HG02840 (cell line): ENCODE measurements around the gene KCNQ1.

Experiments
- ATAC-seq: cut with Tn5 transposase; IDR thresholded peaks from one replicate; pipeline ENCODE4 v1.9.1; 2021; ENCODE audit warnings: mild to moderate bottlenecking, moderate library complexity, moderate number of reproducible peaks; ENCODE audit not compliant: unreplicated experiment, low FRiP score

KCNQ1 gene

GRCh38 chr11:2440646-2441045, 4.2 kb upstream of the KCNQ1 start:
- ATAC-seq, result no peak

GRCh38 chr11:2441171-2441570, 3.6 kb upstream of the KCNQ1 start:
- no peak for ATAC-seq

- ATAC-seq, result no peak
Observed at GRCh38 chr11:2442589-2442988, 2.2 kb upstream of the KCNQ1 start.

- no peak for ATAC-seq
Observed at GRCh38 chr11:2443406-2443805, 1.4 kb upstream of the KCNQ1 start.

DNA sequence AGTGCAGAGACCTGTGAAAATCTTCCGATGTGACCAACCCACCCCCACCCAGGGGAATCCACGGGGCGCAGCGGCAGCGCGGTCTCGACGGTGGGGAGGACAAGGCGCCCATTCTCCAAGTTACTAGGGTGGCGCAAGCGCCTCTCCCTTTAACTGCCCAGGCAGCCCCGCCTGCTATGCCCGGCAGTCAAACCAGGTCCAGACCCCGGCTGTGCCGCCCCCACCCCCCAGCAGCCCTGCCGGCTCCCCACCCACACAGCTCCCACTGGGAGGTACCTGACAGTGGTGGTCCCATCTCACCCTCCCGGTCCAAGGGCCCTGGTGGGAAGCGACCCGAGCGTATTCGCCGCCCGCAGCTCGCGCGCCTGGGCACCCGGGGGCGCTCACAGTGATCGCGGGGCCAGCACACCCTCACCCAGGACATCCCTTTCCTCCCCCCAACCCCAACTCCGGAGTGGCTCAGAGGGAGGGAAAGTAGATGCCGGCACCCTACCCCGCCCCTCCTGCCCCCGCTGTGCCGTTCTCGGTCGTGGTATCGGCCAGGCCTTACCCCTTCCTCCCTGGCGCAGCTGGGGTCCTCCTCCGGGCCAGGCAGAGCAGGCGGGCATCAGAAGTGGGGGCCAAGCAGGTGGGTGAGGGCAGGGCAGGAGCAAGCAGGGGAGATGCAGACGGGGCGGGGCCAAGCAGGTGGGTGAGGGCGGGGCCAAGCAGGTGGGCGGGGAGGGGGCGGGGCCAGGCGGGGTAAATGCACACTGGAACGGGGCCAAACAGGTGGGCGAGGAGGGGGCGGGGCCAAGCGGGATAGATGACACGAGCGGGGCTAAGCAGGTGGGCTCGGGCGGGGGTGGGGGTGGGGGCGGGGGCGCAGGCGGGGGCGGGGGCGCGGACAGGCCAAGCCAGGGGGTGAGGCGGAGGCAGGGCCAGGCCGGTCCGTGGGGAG, 657 bp upstream of the KCNQ1 start, which contains the start of gene TRPM5:
Gene TRPM5, minus strand, starts transcription at position 634 of the 940 bp plus-strand sequence. CDS start 21,478 bp downstream, outside the sequence.
- no peak for ATAC-seq

GRCh38 chr11:2445746-2446551, 1.1 kb downstream of the KCNQ1 start:
- no peak for ATAC-seq

DNA sequence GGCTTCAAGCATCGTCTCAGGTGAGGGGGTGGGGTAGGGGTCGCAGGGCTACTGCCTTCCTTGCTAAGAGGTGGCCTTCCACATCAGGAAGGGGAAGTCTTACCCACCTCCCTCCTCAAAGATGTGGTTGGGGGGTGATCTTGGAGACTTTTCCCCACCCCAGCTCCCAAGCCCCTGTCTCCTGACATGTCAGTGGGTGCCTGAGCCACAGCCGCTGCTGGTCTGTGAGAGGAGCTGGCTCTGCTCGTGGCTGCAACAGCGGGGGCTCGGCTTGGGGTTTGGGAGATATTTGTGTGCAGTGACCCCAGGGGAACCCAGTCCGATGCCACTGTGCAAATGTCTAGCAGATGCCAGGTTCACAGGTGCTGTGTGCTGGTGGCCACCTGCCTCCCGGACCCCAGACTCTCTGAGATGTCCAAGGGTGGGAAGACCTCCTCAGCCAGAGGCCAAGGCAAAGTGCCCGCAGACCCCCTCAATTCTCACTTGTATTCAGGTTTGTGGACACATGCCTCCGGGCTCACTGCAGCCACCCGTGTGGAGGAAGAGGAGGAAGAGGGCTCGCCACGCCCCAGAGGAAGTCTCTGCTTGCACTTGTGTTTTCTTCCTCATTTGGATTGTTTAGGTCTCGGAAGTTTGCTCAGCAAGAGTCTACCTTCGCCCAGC, 1.9 kb downstream of the KCNQ1 start:
- no peak for ATAC-seq

DNA sequence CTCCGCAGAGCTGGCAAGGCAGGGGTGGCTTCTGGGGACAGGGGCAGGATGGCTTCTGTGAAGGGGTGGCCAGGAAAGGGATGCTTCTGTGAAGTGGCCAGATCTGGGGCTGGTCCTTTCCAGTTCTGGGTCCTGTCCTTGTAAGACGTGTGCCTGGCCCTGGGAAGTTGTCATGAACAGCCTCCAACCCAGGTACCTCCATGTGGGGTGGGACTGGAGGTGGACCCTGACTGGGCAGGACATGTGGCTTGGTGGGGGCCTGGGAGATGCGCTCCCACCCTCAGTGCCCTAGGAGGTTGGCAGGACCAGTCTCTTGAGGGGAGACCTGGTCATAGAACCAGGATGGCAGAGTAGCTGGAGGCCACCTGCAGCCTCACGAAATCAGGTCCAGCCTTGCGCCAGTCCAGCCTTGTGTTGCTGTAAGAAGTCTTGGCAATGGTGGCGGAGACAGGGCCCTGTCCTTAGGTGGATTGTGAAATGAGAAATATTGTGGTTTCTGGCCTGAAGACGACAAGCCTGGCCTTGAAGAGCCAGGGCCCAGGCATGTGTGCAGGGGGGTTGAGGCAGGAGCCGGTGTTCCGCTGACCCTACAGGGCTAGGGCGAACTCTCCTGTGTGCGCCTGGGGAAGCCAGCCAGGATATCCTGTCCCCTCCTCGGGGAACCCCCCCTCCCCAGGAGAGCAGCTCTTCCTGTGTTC, 2.6 kb downstream of the KCNQ1 start:
- ATAC-seq, result no peak

DNA sequence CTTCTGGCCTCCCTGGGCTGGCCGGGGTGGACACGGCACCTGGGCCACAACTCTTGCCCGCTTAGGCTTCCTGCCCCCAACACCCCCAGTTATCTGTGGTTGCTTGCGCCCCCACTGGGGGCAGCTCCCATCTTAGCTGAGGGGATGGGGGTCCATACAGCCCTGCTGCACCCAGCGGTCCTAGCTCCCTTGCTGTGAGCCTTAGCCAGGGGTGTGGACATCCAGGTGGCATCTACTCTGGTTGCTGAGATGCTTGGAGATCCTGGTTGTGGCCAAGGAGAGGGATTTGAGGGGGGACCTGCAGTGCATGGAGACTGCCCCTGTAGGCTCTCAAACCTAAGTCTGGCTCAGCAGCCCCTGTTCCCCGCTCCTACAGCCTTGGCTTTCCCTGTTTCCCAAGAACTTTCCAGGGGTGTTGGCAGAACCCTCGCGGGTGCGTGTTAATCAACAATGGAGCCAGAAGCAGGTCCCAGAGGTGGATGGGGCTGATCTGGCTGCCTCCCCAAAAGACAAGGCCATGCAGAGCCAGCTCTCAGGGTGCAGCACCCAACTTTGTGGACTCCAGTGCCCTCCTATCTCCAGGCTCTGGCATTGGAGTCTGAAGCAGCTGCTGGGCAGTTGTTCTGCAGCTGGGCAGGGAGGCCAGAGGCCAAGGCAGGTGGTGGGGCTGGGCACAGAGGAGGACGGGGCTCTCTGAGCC, 3.3 kb downstream of the KCNQ1 start:
- ATAC-seq, result no peak

DNA sequence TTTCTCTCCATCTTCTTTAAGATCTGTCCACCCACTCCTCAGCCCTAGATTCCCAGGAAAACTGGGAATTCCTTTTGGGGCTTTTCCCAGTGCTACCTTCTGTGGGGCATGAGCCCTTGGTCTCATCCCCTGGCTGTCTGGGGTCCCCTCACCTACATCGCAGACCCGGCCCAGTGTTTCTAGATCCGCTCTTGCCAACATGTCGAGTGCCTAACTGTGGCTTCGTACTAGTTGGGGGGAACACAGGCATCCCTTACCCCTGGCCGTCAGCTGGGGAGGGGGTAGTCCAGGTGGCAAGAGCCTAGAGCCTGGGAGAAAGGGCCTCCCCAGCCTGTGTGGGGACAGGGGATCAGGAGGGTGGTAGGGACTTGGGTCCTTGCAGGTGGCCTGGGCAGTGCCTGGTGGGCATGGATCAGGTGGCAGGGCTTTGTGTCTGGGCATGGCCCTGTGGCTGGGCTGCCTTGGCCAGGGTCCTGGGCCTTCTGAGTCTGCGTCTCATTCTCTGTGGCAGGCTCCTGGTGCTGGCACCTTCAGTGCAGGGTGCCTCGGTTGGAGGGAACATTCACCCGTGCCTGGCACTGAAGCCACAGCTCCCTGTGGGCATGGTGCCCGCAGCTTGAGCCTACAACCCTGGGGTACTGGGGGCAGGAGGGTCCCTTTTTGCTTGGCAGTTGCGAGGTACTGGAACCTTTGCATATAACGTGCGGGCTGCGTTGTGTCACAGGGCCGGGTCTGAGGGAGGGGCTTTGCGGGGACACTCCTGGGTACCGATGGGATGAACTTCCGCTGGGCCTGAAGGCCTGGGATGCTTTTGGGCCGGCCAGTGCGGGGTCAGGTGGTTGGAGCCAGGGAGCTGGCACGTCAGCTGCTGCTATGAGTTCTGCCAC, 4.1 kb downstream of the KCNQ1 start:
- ATAC-seq, result no peak

- ATAC-seq, result no peak
Observed at GRCh38 chr11:2449548-2450320, 4.9 kb downstream of the KCNQ1 start.

DNA sequence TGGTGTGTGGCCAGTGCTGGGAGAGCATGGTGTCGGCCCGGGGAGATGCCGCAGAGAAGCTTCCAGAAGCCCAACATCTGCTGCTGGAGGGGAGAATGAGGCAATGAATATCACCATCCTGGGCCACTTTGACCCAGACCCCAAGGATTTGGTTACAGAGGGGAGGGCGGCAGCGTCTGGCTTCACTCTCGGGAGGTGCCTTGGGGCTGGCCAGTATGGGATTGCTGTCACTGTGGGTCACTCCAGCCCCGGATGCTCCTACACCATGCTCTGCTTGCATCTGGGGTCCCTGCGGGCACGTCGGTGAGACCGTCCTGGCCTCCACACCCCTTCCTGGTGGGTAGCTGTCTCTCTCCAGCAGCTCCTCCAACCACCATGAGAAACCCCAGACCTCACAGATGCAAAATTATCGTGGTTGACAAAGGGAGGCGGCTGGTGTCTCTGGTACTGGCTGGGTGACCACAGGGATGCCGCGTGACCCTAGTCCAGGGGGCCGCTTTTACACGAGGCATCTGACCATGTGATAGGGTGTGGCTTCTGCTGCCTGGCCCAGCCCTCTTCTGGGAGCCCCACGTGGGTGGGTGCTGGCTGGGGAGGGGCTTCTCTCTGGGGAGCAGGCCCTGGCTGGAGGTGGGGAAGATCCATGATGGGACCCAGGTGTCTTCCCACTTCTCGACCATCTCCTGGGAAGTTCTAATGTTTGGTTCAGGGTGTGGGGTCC, 5.7 kb downstream of the KCNQ1 start:
- ATAC-seq, result no peak

- no peak for ATAC-seq
Observed at GRCh38 chr11:2451336-2451735, 6.5 kb downstream of the KCNQ1 start.

DNA sequence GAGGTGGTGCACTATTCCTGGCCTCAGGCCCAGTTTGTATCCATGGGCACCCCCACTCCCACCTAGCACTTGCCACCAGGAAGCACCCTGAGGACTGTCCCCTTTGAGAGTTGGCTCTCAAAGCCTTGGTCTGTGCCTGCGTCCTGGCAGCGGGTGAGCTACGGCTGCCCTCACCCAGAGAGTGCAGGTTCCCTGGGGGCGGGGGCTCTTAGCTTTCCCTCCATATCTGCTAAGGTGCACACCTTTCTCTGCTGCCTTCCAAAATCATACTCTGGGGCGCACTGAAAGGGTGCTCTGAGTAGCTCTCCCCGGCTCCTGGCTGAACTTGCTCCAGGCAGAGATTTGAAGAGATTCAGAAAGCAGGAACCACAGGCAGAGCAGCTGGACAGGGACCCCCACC, 7.1 kb downstream of the KCNQ1 start:
- no peak for ATAC-seq

- ATAC-seq, result no peak
Observed at GRCh38 chr11:2452321-2453012, 7.7 kb downstream of the KCNQ1 start.

GRCh38 chr11:2453436-2453835, 8.6 kb downstream of the KCNQ1 start:
- ATAC-seq, result no peak

DNA sequence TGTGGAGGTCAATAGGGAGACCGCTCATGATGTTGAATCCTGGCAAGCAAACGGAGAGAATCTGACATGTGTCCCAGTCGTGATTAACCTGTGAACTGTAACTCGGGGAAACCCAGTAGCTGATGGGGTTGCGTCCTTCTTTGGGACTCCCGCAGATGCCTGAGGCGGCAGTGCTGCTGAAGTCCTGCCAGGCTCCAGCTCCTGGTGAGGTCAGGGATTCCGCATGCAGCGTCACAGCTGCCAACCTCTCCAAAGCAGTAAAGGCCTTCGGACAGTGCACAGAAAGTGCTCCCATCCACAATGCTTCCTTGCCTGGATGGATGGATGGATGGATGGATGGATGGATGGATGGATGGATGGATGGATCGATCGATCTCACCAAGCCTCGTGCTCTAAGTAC, 13.5 kb downstream of the KCNQ1 start:
- ATAC-seq, result no peak
